Astrocyte (in vitro differentiated cells and primary cell): ENCODE data around the gene OR51E2. TPM values are rescaled to one million over a fixed set of nuclear protein-coding genes. Genes with fewer than 3 reads are reported as not detected.
A peak's percentile ranks its signal among the peaks of the same experiment; 100 is the strongest.

Experiments
- DNase-seq: peaks from one replicate; pipeline ENCODE4 v3.0.0-alpha.2; 2010; ENCODE audit warnings: low read depth
- FAIRE-seq: peaks from 2 replicates; lab custom pipeline; 2011; peaks lifted over from hg19 to GRCh38; lab: Jason Lieb, UNC
- H2AFZ ChIP-seq: 2 replicates; pipeline ENCODE4 v1.6.0; 2012; ENCODE audit warnings: low read depth, low read length, inconsistent platforms
- H3K27ac ChIP-seq: 2 replicates; pipeline ENCODE4 v1.5.1; 2011; ENCODE audit warnings: low read depth, low read length, inconsistent platforms
- H3K27me3 ChIP-seq: 2 replicates; pipeline ENCODE4 v1.6.0; 2011; ENCODE audit warnings: low read length, inconsistent platforms; ENCODE audit not compliant: insufficient read depth
- H3K36me3 ChIP-seq: 2 replicates; pipeline ENCODE4 v1.5.1; 2011; ENCODE audit warnings: low read length, inconsistent platforms; ENCODE audit not compliant: insufficient read depth
- H3K4me1 ChIP-seq: 2 replicates; pipeline ENCODE4 v1.5.1; 2011; ENCODE audit warnings: low read length, inconsistent platforms; ENCODE audit not compliant: insufficient read depth
- H3K4me2 ChIP-seq: 2 replicates; pipeline ENCODE4 v1.6.0; 2012; ENCODE audit warnings: low read length, inconsistent platforms
- H3K4me3 ChIP-seq: 2 replicates; pipeline ENCODE4 v1.5.1; 2011; ENCODE audit warnings: low read depth, mild to moderate bottlenecking, low read length, inconsistent platforms; ENCODE audit not compliant: insufficient read depth
- H3K79me2 ChIP-seq: 2 replicates; pipeline ENCODE4 v1.6.0; 2012; ENCODE audit warnings: mild to moderate bottlenecking, low read length, inconsistent platforms; ENCODE audit not compliant: insufficient read depth
- H3K9ac ChIP-seq: 2 replicates; pipeline ENCODE4 v1.6.0; 2012; ENCODE audit warnings: mild to moderate bottlenecking, low read length, inconsistent platforms
- H3K9me3 ChIP-seq: 2 replicates; pipeline ENCODE4 v1.5.1; 2012; ENCODE audit warnings: low read depth, mild to moderate bottlenecking, low read length, inconsistent platforms; ENCODE audit not compliant: insufficient read depth
- H4K20me1 ChIP-seq: 2 replicates; pipeline ENCODE4 v1.6.0; 2012; ENCODE audit warnings: low read length, inconsistent platforms; ENCODE audit not compliant: insufficient read depth
- H3K27ac Mint-ChIP-seq: one replicate; pipeline ENCODE4 v1.8.0; 2021; ENCODE audit warnings: mild to moderate bottlenecking, mixed read lengths; ENCODE audit not compliant: unreplicated experiment
- H3K27me3 Mint-ChIP-seq: one replicate; pipeline ENCODE4 v1.8.0; 2021; ENCODE audit warnings: low read depth, mixed read lengths; ENCODE audit not compliant: unreplicated experiment
- H3K36me3 Mint-ChIP-seq: one replicate; pipeline ENCODE4 v1.8.0; 2021; ENCODE audit warnings: low read depth, mixed read lengths; ENCODE audit not compliant: unreplicated experiment
- H3K4me1 Mint-ChIP-seq: one replicate; pipeline ENCODE4 v1.8.0; 2021; ENCODE audit warnings: low read depth, mixed read lengths; ENCODE audit not compliant: unreplicated experiment
- H3K4me3 Mint-ChIP-seq: one replicate; pipeline ENCODE4 v1.8.0; 2021; ENCODE audit warnings: mild to moderate bottlenecking, moderate library complexity, mixed read lengths; ENCODE audit not compliant: unreplicated experiment
- H3K9me3 Mint-ChIP-seq: one replicate; pipeline ENCODE4 v1.8.0; 2021; ENCODE audit warnings: mild to moderate bottlenecking, mixed read lengths; ENCODE audit not compliant: unreplicated experiment
- CTCF ChIP-seq: IDR thresholded peaks from 2 replicates; pipeline ENCODE4 v1.5.1; 2011; ENCODE audit warnings: low read depth, mild to moderate bottlenecking, inconsistent platforms, low read length, moderate library complexity; ENCODE audit not compliant: insufficient read depth
- EZH2 ChIP-seq: IDR thresholded peaks from 2 replicates; pipeline ENCODE4 v1.6.1; 2012; ENCODE audit warnings: mild to moderate bottlenecking, low read length, inconsistent platforms; ENCODE audit not compliant: insufficient read depth
- total RNA-seq: library from RNA; stranded (reverse); gene quantifications from 2 replicates; pipeline ENCODE4 v1.2.1, GENCODE V29; 2021

Gene OR51E2
- total RNA-seq, 1 donor from 2014 or later, result 0.27 TPM

GRCh38 chr11:4714300-4714699 is 16.6 kb upstream of the OR51E2 start:
- Histone ChIP-seq H2AFZ (no peak overlapping the region), H3K27me3 (no peaks in the 10 kb centered on the region), H4K20me1 (no peaks in the 10 kb centered on the region), H3K4me2 (no peak overlapping the region), H3K9ac (no peak overlapping the region), H3K27ac (no peak overlapping the region), H3K4me3 (no peak overlapping the region), H3K9me3 (no peaks in the 10 kb centered on the region), H3K36me3 (no peaks in the 10 kb centered on the region), H3K79me2 (no peaks in the 10 kb centered on the region), H3K4me1 (no peaks in the 10 kb centered on the region)
- no peaks in the 10 kb centered on the region for H3K27me3 Mint-ChIP-seq
- no peak for FAIRE-seq
- no peaks in the 10 kb centered on the region for H3K36me3 Mint-ChIP-seq
- no peaks in the 10 kb centered on the region for H3K9me3 Mint-ChIP-seq
- H3K4me1 Mint-ChIP-seq, result peaks cover 4% of the 10 kb centered on the region
- TF ChIP-seq CTCF (no peak), EZH2 (no peak)
- no peak for DNase-seq
- H3K27ac Mint-ChIP-seq, result no peak overlapping the region
- no peak overlapping the region for H3K4me3 Mint-ChIP-seq

GRCh38 chr11:4713241-4713640 is 15.6 kb upstream of the OR51E2 start:
- Histone ChIP-seq H3K79me2 (no peaks in the 10 kb centered on the region), H3K4me2 (peak overlapping the region; percentile 4), H2AFZ (no peak overlapping the region), H3K9ac (no peak overlapping the region), H4K20me1 (no peaks in the 10 kb centered on the region), H3K27ac (no peak overlapping the region), H3K36me3 (no peaks in the 10 kb centered on the region), H3K27me3 (no peaks in the 10 kb centered on the region), H3K4me1 (no peaks in the 10 kb centered on the region), H3K9me3 (no peaks in the 10 kb centered on the region), H3K4me3 (no peak overlapping the region)
- TF ChIP-seq EZH2 (no peak), CTCF (no peak)
- H3K9me3 Mint-ChIP-seq, result no peaks in the 10 kb centered on the region
- H3K4me1 Mint-ChIP-seq, result peaks cover 6% of the 10 kb centered on the region
- no peak for FAIRE-seq
- H3K27me3 Mint-ChIP-seq, result no peaks in the 10 kb centered on the region
- no peak overlapping the region for H3K27ac Mint-ChIP-seq
- DNase-seq, result no peak
- H3K36me3 Mint-ChIP-seq, result no peaks in the 10 kb centered on the region
- H3K4me3 Mint-ChIP-seq, result no peak overlapping the region

- H3K9me3 Mint-ChIP-seq, result no peaks in the 10 kb centered on the region
- no peak overlapping the region for H3K27ac ChIP-seq
- H3K36me3 Mint-ChIP-seq, result no peaks in the 10 kb centered on the region
- no peak overlapping the region for H2AFZ ChIP-seq
- DNase-seq, result no peak
- no peak for FAIRE-seq
- no peak overlapping the region for H3K4me3 Mint-ChIP-seq
- H3K9me3 ChIP-seq, result no peaks in the 10 kb centered on the region
- no peaks in the 10 kb centered on the region for H3K79me2 ChIP-seq
- H3K36me3 ChIP-seq, result no peaks in the 10 kb centered on the region
- no peaks in the 10 kb centered on the region for H3K27me3 Mint-ChIP-seq
- H3K9ac ChIP-seq, result no peak overlapping the region
- H3K27me3 ChIP-seq, result no peaks in the 10 kb centered on the region
- TF ChIP-seq CTCF, result no peak
- TF ChIP-seq EZH2, result no peak
- no peaks in the 10 kb centered on the region for H3K4me1 ChIP-seq
- H3K4me2 ChIP-seq, result no peak overlapping the region
- no peaks in the 10 kb centered on the region for H4K20me1 ChIP-seq
- H3K4me3 ChIP-seq, result no peak overlapping the region
- peaks cover 4% of the 10 kb centered on the region for H3K4me1 Mint-ChIP-seq
- no peak overlapping the region for H3K27ac Mint-ChIP-seq
These were observed 7.2 kb upstream of the OR51E2 start for GRCh38 chr11:4704790-4705334.
